Endodermal cell (in vitro differentiated cells): ENCODE results near the gene ADH1C. TPM values are rescaled to one million over a fixed set of nuclear protein-coding genes. Genes with fewer than 3 reads are reported as not detected.

ENCODE experiments used
- DNase-seq: peaks from one replicate; pipeline ENCODE4 v3.0.0-alpha.2; 2017
- H3K27ac ChIP-seq: 2 replicates; pipeline ENCODE4 v1.5.1; 2013; ENCODE audit warnings: mild to moderate bottlenecking, low read depth, low read length, moderate library complexity
- H3K27me3 ChIP-seq: 2 replicates; pipeline ENCODE4 v1.6.1; 2013; ENCODE audit warnings: mild to moderate bottlenecking, low read length, moderate library complexity; ENCODE audit not compliant: insufficient read depth, control insufficient read depth, poor library complexity, severe bottlenecking
- H3K36me3 ChIP-seq: 2 replicates; pipeline ENCODE4 v1.7.0; 2013; ENCODE audit warnings: mild to moderate bottlenecking, low read length, moderate library complexity; ENCODE audit not compliant: control insufficient read depth, insufficient read depth
- H3K4me1 ChIP-seq: one replicate; pipeline ENCODE4 v1.7.0; 2013; ENCODE audit warnings: low read length; ENCODE audit not compliant: control insufficient read depth, insufficient read depth
- H3K4me3 ChIP-seq: 2 replicates; pipeline ENCODE4 v1.5.1; 2013; ENCODE audit warnings: mild to moderate bottlenecking, low read length, moderate library complexity
- H3K9ac ChIP-seq: 2 replicates; pipeline ENCODE4 v1.6.1; 2013; ENCODE audit warnings: mild to moderate bottlenecking, low read length, moderate library complexity; ENCODE audit not compliant: poor library complexity, severe bottlenecking; ENCODE audit errors: extremely low read depth
- H3K9me3 ChIP-seq: 2 replicates; pipeline ENCODE4 v1.6.1; 2013; ENCODE audit warnings: mild to moderate bottlenecking, low read length, moderate library complexity; ENCODE audit not compliant: control insufficient read depth
- H3K27ac Mint-ChIP-seq: 2 replicates; pipeline ENCODE4 v1.8.0; 2020; ENCODE audit warnings: mixed read lengths
- H3K27me3 Mint-ChIP-seq: 2 replicates; pipeline ENCODE4 v1.8.0; 2021; ENCODE audit warnings: mild to moderate bottlenecking, mixed read lengths; ENCODE audit not compliant: insufficient read depth
- H3K36me3 Mint-ChIP-seq: 2 replicates; pipeline ENCODE4 v1.8.0; 2020; ENCODE audit warnings: low read depth, mixed read lengths
- H3K4me1 Mint-ChIP-seq: 2 replicates; pipeline ENCODE4 v1.8.0; 2020; ENCODE audit warnings: mixed read lengths
- H3K4me3 Mint-ChIP-seq: 2 replicates; pipeline ENCODE4 v1.8.0; 2020; ENCODE audit warnings: mild to moderate bottlenecking, moderate library complexity, mixed read lengths
- H3K9me3 Mint-ChIP-seq: 2 replicates; pipeline ENCODE4 v1.8.0; 2020; ENCODE audit warnings: mild to moderate bottlenecking, mixed read lengths
- WGBS, 2 experiments: methylation state at CpG; one replicate each; pipeline versions ENCODE4 v1.1.5 to v1.1.7; 2013; ENCODE audit warnings: missing lambda C conversion rate in 2 of 2, mixed read lengths in 1 of 2; ENCODE audit not compliant: insufficient coverage in 1 of 2, insufficient read length in 1 of 2; 5-methylcytosine and 5-hydroxymethylcytosine counted together
- total RNA-seq, 2 donors: library from RNA; stranded (reverse); fragmentation: NEBNext Ultra II Directional in 1 of 2; extraction: Animal tissue kit (Norgen Biotek cat#: 25700) in 1 of 2; gene quantifications; 2 replicates in 1 of 2; 3 replicates in 1 of 2; pipeline ENCODE4 v1.2.1, GENCODE V29; 2021
- TF ChIP-seq, protein P1 (sequence below): fragments of 200-600 bp; sonication (generic); conservative IDR thresholded peaks from 2 replicates; pipeline ENCODE4 v1.5.0; 2021; ENCODE audit warnings: antibody characterized with exemption, mild to moderate bottlenecking

Gene ADH1C
- total RNA-seq, 2 donors from 2014 or later = not detected

DNA sequence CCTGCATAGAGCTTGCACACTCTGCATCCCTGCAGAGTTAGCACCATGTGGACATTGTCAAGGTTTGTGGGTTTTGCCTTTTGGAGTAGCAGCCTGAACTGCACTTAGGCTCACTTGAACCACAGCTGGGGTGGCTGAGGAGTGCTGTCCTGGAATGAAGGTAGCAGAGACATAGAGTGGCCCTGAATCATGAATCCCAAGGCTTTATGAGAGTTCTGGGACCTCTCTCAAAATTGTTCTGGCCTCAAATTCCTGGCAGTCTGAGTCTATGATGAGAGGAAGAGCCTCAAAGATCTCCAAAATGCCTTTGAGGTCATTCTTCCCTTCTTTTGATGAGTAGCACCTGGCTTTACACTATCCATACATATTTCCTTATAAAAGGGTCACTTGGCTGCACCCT, 37.1 kb upstream of the ADH1C start:
- Mint-ChIP-seq H3K27ac (no peak overlapping the region), H3K9me3 (peaks cover 6% of the 10 kb centered on the region), H3K4me1 (no peaks in the 10 kb centered on the region), H3K4me3 (no peak overlapping the region), H3K27me3 (no peaks in the 10 kb centered on the region), H3K36me3 (no peaks in the 10 kb centered on the region)
- Histone ChIP-seq H3K27ac (no peak overlapping the region), H3K36me3 (no peaks in the 10 kb centered on the region), H3K27me3 (no peaks in the 10 kb centered on the region), H3K4me1 (no peaks in the 10 kb centered on the region), H3K9me3 (no peaks in the 10 kb centered on the region), H3K4me3 (no peak overlapping the region), H3K9ac (no peak overlapping the region)
- TF ChIP-seq, protein P1, sequence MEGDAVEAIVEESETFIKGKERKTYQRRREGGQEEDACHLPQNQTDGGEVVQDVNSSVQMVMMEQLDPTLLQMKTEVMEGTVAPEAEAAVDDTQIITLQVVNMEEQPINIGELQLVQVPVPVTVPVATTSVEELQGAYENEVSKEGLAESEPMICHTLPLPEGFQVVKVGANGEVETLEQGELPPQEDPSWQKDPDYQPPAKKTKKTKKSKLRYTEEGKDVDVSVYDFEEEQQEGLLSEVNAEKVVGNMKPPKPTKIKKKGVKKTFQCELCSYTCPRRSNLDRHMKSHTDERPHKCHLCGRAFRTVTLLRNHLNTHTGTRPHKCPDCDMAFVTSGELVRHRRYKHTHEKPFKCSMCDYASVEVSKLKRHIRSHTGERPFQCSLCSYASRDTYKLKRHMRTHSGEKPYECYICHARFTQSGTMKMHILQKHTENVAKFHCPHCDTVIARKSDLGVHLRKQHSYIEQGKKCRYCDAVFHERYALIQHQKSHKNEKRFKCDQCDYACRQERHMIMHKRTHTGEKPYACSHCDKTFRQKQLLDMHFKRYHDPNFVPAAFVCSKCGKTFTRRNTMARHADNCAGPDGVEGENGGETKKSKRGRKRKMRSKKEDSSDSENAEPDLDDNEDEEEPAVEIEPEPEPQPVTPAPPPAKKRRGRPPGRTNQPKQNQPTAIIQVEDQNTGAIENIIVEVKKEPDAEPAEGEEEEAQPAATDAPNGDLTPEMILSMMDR = no peak
- no peak for DNase-seq

DNA sequence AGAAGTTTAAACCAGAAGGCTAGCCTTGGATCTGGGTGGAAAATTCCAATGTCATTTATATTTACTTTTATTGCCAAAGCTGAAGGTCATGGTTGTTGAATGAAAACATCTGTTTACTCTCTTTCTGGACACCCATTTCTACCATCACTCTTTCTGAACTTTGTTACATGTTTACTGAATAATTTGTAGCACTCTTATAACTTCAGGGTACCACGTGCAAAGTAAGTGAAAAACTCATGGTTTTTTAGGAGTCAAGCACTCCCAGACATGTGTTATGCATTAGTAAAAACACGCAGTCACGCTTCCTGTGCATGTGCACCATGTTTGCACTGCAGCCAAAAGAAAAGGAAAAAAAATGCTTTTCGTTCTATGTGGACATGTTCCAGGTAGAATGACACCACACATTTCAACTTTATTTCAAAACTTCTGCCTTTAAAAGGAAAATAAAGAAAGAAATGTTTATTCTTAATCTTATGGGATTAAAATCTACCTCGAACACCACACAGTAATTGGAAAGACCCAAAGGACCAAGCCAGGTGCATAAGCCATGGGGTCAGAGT, 31.4 kb upstream of the ADH1C start:
- no peak overlapping the region for H3K4me3 Mint-ChIP-seq
- H3K4me1 Mint-ChIP-seq = peaks cover 8% of the 10 kb centered on the region
- H3K9ac ChIP-seq = no peak overlapping the region
- no peak overlapping the region for H3K27ac Mint-ChIP-seq
- TF ChIP-seq, protein P1 = no peak
- H3K9me3 ChIP-seq = peaks cover 14% of the 10 kb centered on the region
- H3K36me3 ChIP-seq = no peaks in the 10 kb centered on the region
- peaks cover 2% of the 10 kb centered on the region for H3K9me3 Mint-ChIP-seq
- H3K4me1 ChIP-seq = peaks cover 11% of the 10 kb centered on the region
- no peaks in the 10 kb centered on the region for H3K27me3 Mint-ChIP-seq
- no peaks in the 10 kb centered on the region for H3K36me3 Mint-ChIP-seq
- H3K27ac ChIP-seq = no peak overlapping the region
- H3K4me3 ChIP-seq = no peak overlapping the region
- WGBS, 2 experiments = 87 to 95% methylated on average over 3 to 4 of the region's 5 CpGs
- DNase-seq = no peak
- no peaks in the 10 kb centered on the region for H3K27me3 ChIP-seq

DNA sequence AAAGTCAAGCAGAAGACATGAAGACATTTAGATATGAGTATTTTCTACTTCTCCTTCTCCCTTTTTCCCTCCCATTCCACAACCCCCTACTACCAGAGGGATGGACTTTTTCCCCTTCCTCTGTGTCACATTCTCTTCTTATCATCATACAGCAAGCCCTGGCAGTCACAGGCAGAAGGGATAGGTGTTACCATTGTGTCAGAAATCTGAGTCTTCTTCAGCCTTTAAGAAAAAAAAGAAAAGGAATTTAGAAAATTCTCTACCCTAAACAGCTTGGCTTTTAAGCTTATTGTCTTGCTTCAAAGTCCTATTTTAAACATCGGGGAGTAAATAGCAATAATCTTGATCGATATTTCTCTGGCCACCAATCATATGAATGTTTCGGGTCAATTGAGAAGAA, 30.9 kb upstream of the ADH1C start:
- Histone ChIP-seq H3K9me3 (peaks cover 14% of the 10 kb centered on the region), H3K27ac (no peak overlapping the region), H3K4me1 (peaks cover 11% of the 10 kb centered on the region), H3K27me3 (no peaks in the 10 kb centered on the region), H3K4me3 (peak overlapping the region; percentile 54), H3K36me3 (no peaks in the 10 kb centered on the region), H3K9ac (no peak overlapping the region)
- no peak overlapping the region for H3K4me3 Mint-ChIP-seq
- H3K27ac Mint-ChIP-seq = no peak overlapping the region
- no peaks in the 10 kb centered on the region for H3K27me3 Mint-ChIP-seq
- peaks cover 8% of the 10 kb centered on the region for H3K4me1 Mint-ChIP-seq
- TF ChIP-seq, protein P1 = no peak
- WGBS, 2 experiments = 96% methylated on average over 3 of the region's 3 CpGs; no CpG with 5 or more reads in 1 of the 2 experiments
- DNase-seq = no peak
- no peaks in the 10 kb centered on the region for H3K36me3 Mint-ChIP-seq
- peaks cover 2% of the 10 kb centered on the region for H3K9me3 Mint-ChIP-seq
